PFSK-1 (cell line): ENCODE measurements around the gene ANKRD24.

ENCODE experiments used
- POLR2AphosphoS5 ChIP-seq: IDR thresholded peaks from 2 replicates; pipeline ENCODE4 v1.6.1; 2012; ENCODE audit warnings: low read depth, mild to moderate bottlenecking, control low read depth, low read length, moderate library complexity
- REST ChIP-seq, 2 experiments: IDR thresholded peaks; 2 replicates each; pipeline versions ENCODE4 v1.6.1 to v1.8.0; 2011 to 2012; ENCODE audit warnings: low read depth in 2 of 2, low read length in 2 of 2, control low read depth in 1 of 2, inconsistent platforms in 1 of 2, mild to moderate bottlenecking in 1 of 2, moderate library complexity in 1 of 2; ENCODE audit not compliant: insufficient read depth in 1 of 2
- SIN3A ChIP-seq: IDR thresholded peaks from 2 replicates; pipeline ENCODE4 v1.6.1; 2012; ENCODE audit warnings: mild to moderate bottlenecking, low read length, moderate library complexity, borderline replicate concordance; ENCODE audit not compliant: insufficient read depth

DNA sequence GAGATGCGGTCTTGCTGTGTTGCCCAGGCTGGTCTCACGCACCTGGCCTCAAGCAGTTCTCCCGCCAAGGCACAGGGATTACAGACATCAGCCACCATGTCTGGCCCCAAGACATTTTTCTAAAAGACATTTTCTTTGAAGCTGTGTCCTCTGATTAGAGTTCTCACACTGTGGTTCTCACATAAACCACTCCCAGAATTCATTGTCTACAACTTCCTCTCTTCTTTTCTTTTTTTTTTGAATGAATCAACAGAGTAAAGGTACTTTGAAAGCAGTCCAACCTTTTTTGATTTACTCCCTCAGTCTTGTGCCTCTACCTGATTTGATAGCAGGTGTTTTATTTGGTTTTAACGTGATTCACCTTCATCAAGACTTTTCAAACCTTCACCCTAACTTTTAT lies 82.3 kb downstream of the ANKRD24 start:
- TF ChIP-seq REST (IDR thresholded peaks at IDR 0.05; ENCODE audit: insufficient read depth in 1 of 2, low read depth in 2 of 2, low read length in 2 of 2) (no peak), POLR2AphosphoS5 (no peak), SIN3A (no peak)
